Endothelial cell (in vitro differentiated cells): ENCODE data around the gene OSBPL10. TPM values are rescaled to one million over a fixed set of nuclear protein-coding genes. Genes with fewer than 3 reads are reported as not detected.

Experiments
- DNase-seq: peaks from one replicate; pipeline ENCODE4 v3.0.0; 2021; ENCODE audit warnings: low spot score
- H3K27ac Mint-ChIP-seq: one replicate; pipeline ENCODE4 v1.8.0; 2021; ENCODE audit warnings: mixed read lengths, inconsistent platforms; ENCODE audit not compliant: unreplicated experiment
- H3K27me3 Mint-ChIP-seq: one replicate; pipeline ENCODE4 v1.8.0; 2021; ENCODE audit warnings: mild to moderate bottlenecking, moderate library complexity, mixed read lengths, inconsistent platforms; ENCODE audit not compliant: unreplicated experiment
- H3K36me3 Mint-ChIP-seq: one replicate; pipeline ENCODE4 v1.8.0; 2021; ENCODE audit warnings: mild to moderate bottlenecking, low read depth, mixed read lengths, inconsistent platforms; ENCODE audit not compliant: unreplicated experiment
- H3K4me1 Mint-ChIP-seq: one replicate; pipeline ENCODE4 v1.8.0; 2021; ENCODE audit warnings: mild to moderate bottlenecking, mixed read lengths, inconsistent platforms; ENCODE audit not compliant: unreplicated experiment
- H3K4me3 Mint-ChIP-seq: one replicate; pipeline ENCODE4 v1.8.0; 2021; ENCODE audit warnings: mild to moderate bottlenecking, mixed read lengths, inconsistent platforms; ENCODE audit not compliant: unreplicated experiment
- H3K9me3 Mint-ChIP-seq: one replicate; pipeline ENCODE4 v1.8.0; 2021; ENCODE audit warnings: mixed read lengths, inconsistent platforms; ENCODE audit not compliant: unreplicated experiment
- CTCF ChIP-seq: fragments of 200-600 bp; sonication (generic); IDR thresholded peaks from one replicate; pipeline ENCODE4 v1.5.0; 2021; ENCODE audit warnings: antibody characterized with exemption; ENCODE audit not compliant: unreplicated experiment
- total RNA-seq: library from RNA; stranded (reverse); fragmentation: NEBNext Ultra II Directional; extraction: Animal tissue kit (Norgen Biotek cat#: 25700); gene quantifications from one replicate; pipeline ENCODE4 v1.2.1, GENCODE V29; 2021; ENCODE audit not compliant: unreplicated experiment

The OSBPL10 gene
- total RNA-seq, 1 donor from 2014 or later, result 61.0 TPM

- H3K4me3 Mint-ChIP-seq, result no peak overlapping the region
- no peaks in the 10 kb centered on the region for H3K4me1 Mint-ChIP-seq
- H3K27ac Mint-ChIP-seq, result no peak overlapping the region
- H3K9me3 Mint-ChIP-seq, result no peaks in the 10 kb centered on the region
- peaks cover 5% of the 10 kb centered on the region for H3K27me3 Mint-ChIP-seq
- TF ChIP-seq CTCF, result no peak
- peaks cover 11% of the 10 kb centered on the region for H3K36me3 Mint-ChIP-seq
- no peak for DNase-seq
Measured at GRCh38 chr3:31622636-31623288, 358.3 kb downstream of the OSBPL10 start.

DNA sequence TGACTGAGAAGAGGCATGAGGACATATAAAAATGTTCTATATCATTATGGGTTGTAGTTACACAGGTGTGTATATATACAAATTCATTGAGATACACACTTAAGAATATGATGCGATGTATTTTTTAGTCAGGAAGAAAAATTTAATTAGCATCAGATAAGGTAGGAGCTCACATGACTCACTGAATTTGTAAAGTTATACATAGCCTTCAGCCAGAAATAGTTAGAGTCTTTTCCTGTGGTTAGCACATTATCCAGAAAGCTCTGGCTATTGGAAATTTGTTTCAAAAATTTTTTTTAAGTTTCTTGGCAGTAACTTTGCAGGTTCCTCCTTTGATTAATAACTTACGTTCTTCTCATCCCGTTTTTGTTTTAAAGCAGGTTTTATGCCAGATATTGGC, 359.7 kb downstream of the OSBPL10 start:
- H3K4me1 Mint-ChIP-seq, result no peaks in the 10 kb centered on the region
- H3K27me3 Mint-ChIP-seq, result peaks cover 3% of the 10 kb centered on the region
- peaks cover 6% of the 10 kb centered on the region for H3K36me3 Mint-ChIP-seq
- no peak overlapping the region for H3K4me3 Mint-ChIP-seq
- no peak for TF ChIP-seq CTCF
- H3K9me3 Mint-ChIP-seq, result no peaks in the 10 kb centered on the region
- no peak overlapping the region for H3K27ac Mint-ChIP-seq
- DNase-seq, result no peak

- Mint-ChIP-seq H3K4me1 (no peaks in the 10 kb centered on the region), H3K4me3 (no peak overlapping the region), H3K36me3 (peaks cover 4% of the 10 kb centered on the region), H3K9me3 (no peaks in the 10 kb centered on the region), H3K27ac (no peak overlapping the region), H3K27me3 (peaks cover 3% of the 10 kb centered on the region)
- no peak for TF ChIP-seq CTCF
- no peak for DNase-seq
Measured at GRCh38 chr3:31620656-31621055, 360.4 kb downstream of the OSBPL10 start.

DNA sequence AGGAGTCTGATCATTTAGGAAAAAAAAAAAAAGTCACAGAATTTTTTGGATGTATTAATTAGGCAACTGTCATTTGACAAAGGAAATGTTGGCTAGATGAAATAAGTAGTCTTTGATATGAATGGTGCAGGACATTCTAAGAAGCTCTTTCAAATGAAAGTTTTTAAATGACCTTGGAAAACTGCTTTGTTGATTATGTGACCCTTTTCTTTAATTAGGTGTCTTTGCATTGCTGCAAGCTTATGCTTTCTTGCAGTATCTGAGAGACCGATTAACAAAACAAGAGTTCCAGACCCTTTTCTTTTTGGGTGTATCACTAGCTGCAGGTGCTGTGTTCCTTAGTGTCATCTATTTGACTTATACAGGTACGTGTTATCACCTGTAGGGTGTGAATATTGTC, 364.4 kb downstream of the OSBPL10 start:
- H3K4me3 Mint-ChIP-seq, result no peak overlapping the region
- H3K4me1 Mint-ChIP-seq, result no peaks in the 10 kb centered on the region
- no peak overlapping the region for H3K27ac Mint-ChIP-seq
- H3K36me3 Mint-ChIP-seq, result no peaks in the 10 kb centered on the region
- TF ChIP-seq CTCF, result no peak
- H3K27me3 Mint-ChIP-seq, result no peaks in the 10 kb centered on the region
- DNase-seq, result no peak
- no peaks in the 10 kb centered on the region for H3K9me3 Mint-ChIP-seq

GRCh38 chr3:31615071-31615875, 365.8 kb downstream of the OSBPL10 start:
- H3K4me1 Mint-ChIP-seq, result no peaks in the 10 kb centered on the region

More at GRCh38 chr3:31615071-31615875, 365.8 kb downstream of the OSBPL10 start:
- Mint-ChIP-seq H3K27ac (no peak overlapping the region), H3K9me3 (no peaks in the 10 kb centered on the region), H3K4me3 (no peak overlapping the region), H3K36me3 (no peaks in the 10 kb centered on the region), H3K27me3 (no peaks in the 10 kb centered on the region)
- no peak for DNase-seq
- no peak for TF ChIP-seq CTCF
